IMR-90 (cell line): ENCODE measurements around the gene TOR1AIP2.

Experiments used
- BHLHE40 ChIP-seq: fragments of 150-350 bp; IDR thresholded peaks from 2 replicates; pipeline ENCODE4 v1.6.1; 2016; ENCODE audit warnings: mild to moderate bottlenecking, low read depth, low read length
- CEBPB ChIP-seq: IDR thresholded peaks from 2 replicates; pipeline ENCODE4 v1.6.1; 2012; ENCODE audit warnings: low read depth, low read length, improper control_type of control experiment
- CHD1 ChIP-seq: IDR thresholded peaks from 2 replicates; pipeline ENCODE4 v1.6.1; 2012; ENCODE audit warnings: low read depth, low read length, improper control_type of control experiment
- MAFK ChIP-seq: IDR thresholded peaks from 2 replicates; pipeline ENCODE4 v1.6.1; 2012; ENCODE audit warnings: low read depth, low read length, improper control_type of control experiment
- MAZ ChIP-seq: IDR thresholded peaks from 2 replicates; pipeline ENCODE4 v1.6.1; 2012; ENCODE audit warnings: low read depth, mild to moderate bottlenecking, low read length, improper control_type of control experiment, moderate library complexity, borderline replicate concordance
- NFE2L2 ChIP-seq: fragments of 150-350 bp; IDR thresholded peaks from 2 replicates; pipeline ENCODE4 v1.6.1; 2016; ENCODE audit warnings: low read depth, mild to moderate bottlenecking, low read length
- POLR2A ChIP-seq: IDR thresholded peaks from 2 replicates; pipeline ENCODE4 v1.6.1; 2012; ENCODE audit warnings: mild to moderate bottlenecking, low read depth, low read length
- RAD21 ChIP-seq: IDR thresholded peaks from 2 replicates; pipeline ENCODE4 v1.6.1; 2012; ENCODE audit warnings: low read length, improper control_type of control experiment
- RCOR1 ChIP-seq: IDR thresholded peaks from 2 replicates; pipeline ENCODE4 v1.6.1; 2012; ENCODE audit warnings: mild to moderate bottlenecking, low read length, improper control_type of control experiment; ENCODE audit not compliant: insufficient replicate concordance
- SMC3 ChIP-seq: fragments of 150-350 bp; IDR thresholded peaks from 2 replicates; pipeline ENCODE4 v1.6.1; 2016; ENCODE audit warnings: low read depth, mild to moderate bottlenecking, antibody characterized with exemption, low read length, moderate library complexity
- TF ChIP-seq, protein P1 (sequence below): conservative IDR thresholded peaks from 2 replicates; pipeline ENCODE4 v1.5.1; 2012; ENCODE audit warnings: mild to moderate bottlenecking, low read depth, low read length, improper control_type of control experiment
- TF ChIP-seq, protein P2 (sequence below): fragments of 150-350 bp; IDR thresholded peaks from 2 replicates; pipeline ENCODE4 v1.6.1; 2017; ENCODE audit warnings: mild to moderate bottlenecking, antibody characterized with exemption, low read length, low read depth

DNA sequence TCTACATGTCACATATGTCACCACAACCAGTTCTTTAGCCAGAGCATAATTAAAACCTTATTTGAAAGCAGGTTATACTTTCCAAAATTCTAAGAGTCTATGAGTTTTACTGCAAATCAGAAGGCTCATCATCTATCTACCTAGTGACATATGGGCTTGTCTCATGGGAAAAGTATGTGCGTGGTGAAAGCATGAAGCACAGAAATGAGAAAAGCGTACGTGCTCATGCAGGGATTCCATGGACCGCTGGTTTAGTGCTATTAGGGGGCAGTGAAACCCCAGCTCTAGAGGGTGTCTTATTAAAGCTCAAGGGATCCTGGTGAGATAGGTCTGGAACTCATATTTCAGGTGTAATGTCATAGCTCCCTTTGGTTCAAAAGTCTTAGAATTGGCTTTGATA, 84.3 kb downstream of the TOR1AIP2 start:
- TF ChIP-seq MAZ, result no peak
- TF ChIP-seq RCOR1, result no peak
- TF ChIP-seq, protein P1, sequence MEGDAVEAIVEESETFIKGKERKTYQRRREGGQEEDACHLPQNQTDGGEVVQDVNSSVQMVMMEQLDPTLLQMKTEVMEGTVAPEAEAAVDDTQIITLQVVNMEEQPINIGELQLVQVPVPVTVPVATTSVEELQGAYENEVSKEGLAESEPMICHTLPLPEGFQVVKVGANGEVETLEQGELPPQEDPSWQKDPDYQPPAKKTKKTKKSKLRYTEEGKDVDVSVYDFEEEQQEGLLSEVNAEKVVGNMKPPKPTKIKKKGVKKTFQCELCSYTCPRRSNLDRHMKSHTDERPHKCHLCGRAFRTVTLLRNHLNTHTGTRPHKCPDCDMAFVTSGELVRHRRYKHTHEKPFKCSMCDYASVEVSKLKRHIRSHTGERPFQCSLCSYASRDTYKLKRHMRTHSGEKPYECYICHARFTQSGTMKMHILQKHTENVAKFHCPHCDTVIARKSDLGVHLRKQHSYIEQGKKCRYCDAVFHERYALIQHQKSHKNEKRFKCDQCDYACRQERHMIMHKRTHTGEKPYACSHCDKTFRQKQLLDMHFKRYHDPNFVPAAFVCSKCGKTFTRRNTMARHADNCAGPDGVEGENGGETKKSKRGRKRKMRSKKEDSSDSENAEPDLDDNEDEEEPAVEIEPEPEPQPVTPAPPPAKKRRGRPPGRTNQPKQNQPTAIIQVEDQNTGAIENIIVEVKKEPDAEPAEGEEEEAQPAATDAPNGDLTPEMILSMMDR, result no peak
- TF ChIP-seq BHLHE40, result no peak
- TF ChIP-seq, protein P2, sequence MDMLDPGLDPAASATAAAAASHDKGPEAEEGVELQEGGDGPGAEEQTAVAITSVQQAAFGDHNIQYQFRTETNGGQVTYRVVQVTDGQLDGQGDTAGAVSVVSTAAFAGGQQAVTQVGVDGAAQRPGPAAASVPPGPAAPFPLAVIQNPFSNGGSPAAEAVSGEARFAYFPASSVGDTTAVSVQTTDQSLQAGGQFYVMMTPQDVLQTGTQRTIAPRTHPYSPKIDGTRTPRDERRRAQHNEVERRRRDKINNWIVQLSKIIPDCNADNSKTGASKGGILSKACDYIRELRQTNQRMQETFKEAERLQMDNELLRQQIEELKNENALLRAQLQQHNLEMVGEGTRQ, result no peak
- TF ChIP-seq CHD1, result no peak
- TF ChIP-seq RAD21, result no peak
- no peak for TF ChIP-seq MAFK
- no peak for TF ChIP-seq POLR2A
- no peak for TF ChIP-seq SMC3
- no peak for TF ChIP-seq NFE2L2
- no peak for TF ChIP-seq CEBPB
